Loucy (cell line): ENCODE measurements around the gene ERFE.

Source experiments
- H2AFZ ChIP-seq: fragments of 200-600 bp; sonication (generic); 2 replicates; pipeline ENCODE4 v1.6.0; 2016; ENCODE audit warnings: antibody characterized with exemption, mild to moderate bottlenecking, low read length, moderate library complexity
- H3F3A ChIP-seq: fragments of 200-600 bp; 2 replicates; pipeline ENCODE4 v1.6.0; 2016; ENCODE audit warnings: antibody characterized with exemption, low read depth, mild to moderate bottlenecking
- H3K27me3 ChIP-seq: fragments of 200-600 bp; sonication (generic); 2 replicates; pipeline ENCODE4 v1.6.1; 2014; ENCODE audit warnings: low read length, mild to moderate bottlenecking; ENCODE audit not compliant: insufficient read depth, poor library complexity, severe bottlenecking
- H3K36me3 ChIP-seq: fragments of 200-600 bp; sonication (generic); 2 replicates; pipeline ENCODE4 v1.6.1; 2016; ENCODE audit warnings: low read length; ENCODE audit not compliant: insufficient read depth
- H3K4me1 ChIP-seq: fragments of 200-600 bp; sonication (generic); 2 replicates; pipeline ENCODE4 v1.5.1; 2014; ENCODE audit warnings: low read length, mild to moderate bottlenecking; ENCODE audit not compliant: insufficient read depth, poor library complexity, severe bottlenecking
- H3K4me2 ChIP-seq: fragments of 200-600 bp; sonication (generic); 2 replicates; pipeline ENCODE4 v1.6.0; 2014; ENCODE audit warnings: antibody characterized with exemption, low read length, low read depth, mild to moderate bottlenecking; ENCODE audit not compliant: poor library complexity, severe bottlenecking
- H3K4me3 ChIP-seq: fragments of 200-600 bp; sonication (generic); 2 replicates; pipeline ENCODE4 v1.5.1; 2014; ENCODE audit warnings: low read length, mild to moderate bottlenecking, mixed read lengths; ENCODE audit not compliant: poor library complexity, severe bottlenecking
- H3K79me2 ChIP-seq: fragments of 200-600 bp; sonication (generic); 2 replicates; pipeline ENCODE4 v1.6.1; 2014; ENCODE audit warnings: low read length; ENCODE audit not compliant: insufficient read depth
- H3K9ac ChIP-seq: fragments of 200-600 bp; sonication (generic); 2 replicates; pipeline ENCODE4 v1.6.0; 2014; ENCODE audit warnings: mild to moderate bottlenecking, low read depth, low read length, moderate library complexity; ENCODE audit not compliant: poor library complexity, severe bottlenecking
- H3K9me2 ChIP-seq: fragments of 200-600 bp; sonication (generic); replicated peaks from 2 replicates; pipeline ENCODE4 v1.6.1; 2016; ENCODE audit warnings: low read depth, low read length, mixed read lengths
- H3K9me3 ChIP-seq: fragments of 200-600 bp; sonication (generic); 2 replicates; pipeline ENCODE4 v1.6.1; 2014; ENCODE audit warnings: mild to moderate bottlenecking, antibody characterized with exemption, low read length, low read depth; ENCODE audit not compliant: insufficient read depth
- H4K20me1 ChIP-seq: fragments of 200-600 bp; sonication (generic); 2 replicates; pipeline ENCODE4 v1.6.0; 2014; ENCODE audit warnings: antibody characterized with exemption, low read length, mild to moderate bottlenecking; ENCODE audit not compliant: insufficient read depth, poor library complexity, severe bottlenecking
- EZH2phosphoT487 ChIP-seq: fragments of 200-600 bp; IDR thresholded peaks from 2 replicates; pipeline ENCODE4 v1.6.1; 2018; ENCODE audit warnings: antibody characterized with exemption, mild to moderate bottlenecking, moderate library complexity, borderline replicate concordance
- TF ChIP-seq, protein P1 (sequence below): fragments of 200-600 bp; sonication (generic); conservative IDR thresholded peaks from 2 replicates; pipeline ENCODE4 v1.5.1; 2014; ENCODE audit warnings: mild to moderate bottlenecking, antibody characterized with exemption, low read length

ERFE gene

DNA sequence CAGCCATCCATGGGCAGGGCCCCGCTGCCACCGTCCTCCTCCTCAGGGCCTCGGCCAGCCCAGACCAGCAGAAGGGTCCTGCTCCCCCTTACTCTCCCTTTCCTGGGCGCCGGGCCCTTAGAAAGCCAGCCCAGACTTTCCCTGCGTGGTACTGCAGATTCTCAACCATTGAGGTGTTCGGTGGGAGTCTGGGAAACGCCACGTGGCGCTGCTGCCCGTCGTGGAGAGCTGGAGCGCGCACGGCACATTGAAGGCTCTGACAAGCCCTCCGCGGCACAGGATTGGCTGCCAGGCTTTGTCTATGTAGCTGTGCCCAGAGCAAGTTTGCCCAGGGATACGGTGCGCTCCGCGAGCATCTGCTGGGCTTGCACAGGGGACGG, 30.7 kb upstream of the ERFE start:
- no peaks in the 10 kb centered on the region for H3F3A ChIP-seq
- no peaks in the 10 kb centered on the region for H3K36me3 ChIP-seq
- H3K9ac ChIP-seq = no peak overlapping the region
- no peaks in the 10 kb centered on the region for H3K79me2 ChIP-seq
- H4K20me1 ChIP-seq = no peaks in the 10 kb centered on the region
- H3K9me2 ChIP-seq = no peaks in the 10 kb centered on the region
- H3K4me2 ChIP-seq = no peak overlapping the region
- no peak overlapping the region for H3K4me3 ChIP-seq
- no peak overlapping the region for H2AFZ ChIP-seq
- H3K9me3 ChIP-seq = no peaks in the 10 kb centered on the region
- no peak for TF ChIP-seq EZH2phosphoT487
- TF ChIP-seq, protein P1, sequence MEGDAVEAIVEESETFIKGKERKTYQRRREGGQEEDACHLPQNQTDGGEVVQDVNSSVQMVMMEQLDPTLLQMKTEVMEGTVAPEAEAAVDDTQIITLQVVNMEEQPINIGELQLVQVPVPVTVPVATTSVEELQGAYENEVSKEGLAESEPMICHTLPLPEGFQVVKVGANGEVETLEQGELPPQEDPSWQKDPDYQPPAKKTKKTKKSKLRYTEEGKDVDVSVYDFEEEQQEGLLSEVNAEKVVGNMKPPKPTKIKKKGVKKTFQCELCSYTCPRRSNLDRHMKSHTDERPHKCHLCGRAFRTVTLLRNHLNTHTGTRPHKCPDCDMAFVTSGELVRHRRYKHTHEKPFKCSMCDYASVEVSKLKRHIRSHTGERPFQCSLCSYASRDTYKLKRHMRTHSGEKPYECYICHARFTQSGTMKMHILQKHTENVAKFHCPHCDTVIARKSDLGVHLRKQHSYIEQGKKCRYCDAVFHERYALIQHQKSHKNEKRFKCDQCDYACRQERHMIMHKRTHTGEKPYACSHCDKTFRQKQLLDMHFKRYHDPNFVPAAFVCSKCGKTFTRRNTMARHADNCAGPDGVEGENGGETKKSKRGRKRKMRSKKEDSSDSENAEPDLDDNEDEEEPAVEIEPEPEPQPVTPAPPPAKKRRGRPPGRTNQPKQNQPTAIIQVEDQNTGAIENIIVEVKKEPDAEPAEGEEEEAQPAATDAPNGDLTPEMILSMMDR = no peak
- no peaks in the 10 kb centered on the region for H3K4me1 ChIP-seq
- no peaks in the 10 kb centered on the region for H3K27me3 ChIP-seq

DNA sequence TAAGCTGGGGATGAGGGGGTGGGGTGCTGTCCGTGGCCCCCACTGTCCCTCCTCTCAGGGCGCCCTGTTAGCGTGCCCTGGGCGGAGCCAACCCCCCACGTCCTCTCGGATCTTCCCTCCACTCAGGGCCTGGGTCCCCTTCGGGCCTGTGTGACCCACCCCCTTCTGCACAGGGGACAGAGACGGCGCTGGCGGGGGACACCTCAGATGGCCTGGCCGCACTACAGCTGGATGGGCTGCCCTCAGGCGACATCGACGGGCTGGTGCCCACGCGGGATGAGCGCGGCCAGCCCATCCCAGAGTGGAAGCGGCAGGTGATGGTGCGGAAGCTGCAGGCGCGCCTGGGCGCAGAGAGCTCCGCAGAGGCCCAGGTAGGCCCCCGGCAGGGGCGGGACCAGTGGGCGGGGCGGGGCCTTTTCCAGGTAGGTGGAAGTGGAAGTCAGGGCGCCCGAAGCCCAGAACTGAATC, 30.2 kb upstream of the ERFE start:
- Histone ChIP-seq H3K4me2 (no peak overlapping the region), H3K79me2 (no peaks in the 10 kb centered on the region), H3K4me1 (no peaks in the 10 kb centered on the region), H4K20me1 (no peaks in the 10 kb centered on the region), H3K4me3 (no peak overlapping the region), H3K9me3 (no peaks in the 10 kb centered on the region), H3K27me3 (no peaks in the 10 kb centered on the region), H3K36me3 (no peaks in the 10 kb centered on the region), H3K9me2 (no peaks in the 10 kb centered on the region), H2AFZ (no peak overlapping the region), H3K9ac (no peak overlapping the region), H3F3A (no peaks in the 10 kb centered on the region)
- TF ChIP-seq, protein P1 = no peak
- no peak for TF ChIP-seq EZH2phosphoT487

DNA sequence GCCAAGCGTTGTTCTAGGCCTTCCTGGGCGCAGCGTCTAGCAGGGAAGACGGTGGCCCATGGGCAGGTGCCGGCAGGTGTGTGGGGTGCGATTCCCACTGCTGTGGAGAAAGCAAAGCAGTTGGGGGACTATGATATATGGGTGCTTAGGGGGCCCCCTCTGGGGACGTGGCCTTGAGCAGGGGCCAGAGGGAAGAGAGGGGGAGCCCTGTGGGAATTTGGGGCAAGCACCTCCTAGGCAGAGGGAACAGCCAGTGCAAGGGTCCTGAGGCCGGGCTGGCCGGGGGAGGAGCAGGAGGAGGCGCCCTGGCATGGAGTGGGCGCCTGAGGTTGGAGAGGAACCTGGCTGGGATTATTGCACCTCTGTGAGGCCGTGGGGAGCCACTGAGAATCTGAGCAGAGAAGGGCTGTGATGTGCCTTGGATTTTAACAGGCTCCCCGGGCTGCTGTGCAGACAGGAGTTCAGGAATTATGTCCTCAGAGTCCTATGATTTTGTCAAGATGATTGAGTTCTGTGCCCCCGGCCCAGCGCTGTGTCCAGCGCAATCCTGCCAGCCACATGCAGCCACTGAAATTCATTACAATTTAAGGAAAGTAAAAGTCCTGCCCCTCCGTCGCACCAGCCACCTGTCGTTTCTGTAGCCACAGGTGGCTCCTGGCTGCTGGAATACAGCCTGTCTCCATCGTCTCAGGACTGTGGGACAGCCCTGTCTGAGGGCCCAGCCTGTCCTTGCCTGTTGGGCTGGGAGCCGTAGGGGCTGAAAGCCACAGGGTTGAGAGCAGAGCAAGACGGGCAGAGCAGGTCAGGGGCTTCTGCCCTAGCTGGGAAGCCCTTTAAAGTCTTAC, 29.4 kb upstream of the ERFE start:
- Histone ChIP-seq H3K9me3 (no peaks in the 10 kb centered on the region), H3K4me1 (no peaks in the 10 kb centered on the region), H3F3A (no peaks in the 10 kb centered on the region), H3K9ac (no peak overlapping the region), H3K4me3 (no peak overlapping the region), H3K79me2 (no peaks in the 10 kb centered on the region), H3K36me3 (no peaks in the 10 kb centered on the region), H3K9me2 (no peaks in the 10 kb centered on the region), H3K4me2 (no peak overlapping the region), H4K20me1 (no peaks in the 10 kb centered on the region), H2AFZ (no peak overlapping the region), H3K27me3 (no peaks in the 10 kb centered on the region)
- TF ChIP-seq, protein P1 = no peak
- TF ChIP-seq EZH2phosphoT487 = no peak
